Activated CD8-positive, alpha-beta memory T cell treated with anti-CD3 and anti-CD28 coated beads for 1 hour (primary cell): ENCODE results near the gene AIFM3.

Source experiments
- DNase-seq, 2 donors: peaks; one replicate each; pipeline ENCODE4 v3.0.0-alpha.2; 2020; ENCODE audit warnings: low read depth in 1 of 2; ENCODE audit errors: extremely low read depth in 1 of 2

Gene AIFM3

GRCh38 chr22:20973634-20974286 lies 6.7 kb downstream of the AIFM3 start:
- no peak for DNase-seq

- DNase-seq = no peak
These were observed 7.4 kb downstream of the AIFM3 start for GRCh38 chr22:20974336-20974955.

- DNase-seq = no peak
These were observed 8.7 kb downstream of the AIFM3 start for GRCh38 chr22:20975541-20976290.

- no peak for DNase-seq
These were observed 9.3 kb downstream of the AIFM3 start for GRCh38 chr22:20976291-20976877.

GRCh38 chr22:20977019-20977418 lies 10.0 kb downstream of the AIFM3 start:
- no peak for DNase-seq

- no peak for DNase-seq
These were observed 10.6 kb downstream of the AIFM3 start for GRCh38 chr22:20977516-20978170.

GRCh38 chr22:20978419-20978818 lies 11.4 kb downstream of the AIFM3 start:
- no peak for DNase-seq

- DNase-seq = peak; percentile 20 to 29
These were observed 12.3 kb downstream of the AIFM3 start for GRCh38 chr22:20979243-20979809.

- DNase-seq = no peak
These were observed 12.9 kb downstream of the AIFM3 start for GRCh38 chr22:20979940-20980453.

GRCh38 chr22:20980523-20980922 lies 13.5 kb downstream of the AIFM3 start:
- no peak for DNase-seq

- DNase-seq = no peak
These were observed 14.1 kb downstream of the AIFM3 start for GRCh38 chr22:20980938-20981722.

- peak; percentile 31 to 48 for DNase-seq
These were observed 14.9 kb downstream of the AIFM3 start, which contains the start of gene LZTR1 for GRCh38 chr22:20981787-20982562. Gene LZTR1, plus strand, starts transcription at chr22:20982297. Its CDS starts 75 bp downstream, at chr22:20982372.

- no peak for DNase-seq
These were observed 15.5 kb downstream of the AIFM3 start for GRCh38 chr22:20982563-20982882.

- no peak for DNase-seq
These were observed 16.2 kb downstream of the AIFM3 start for GRCh38 chr22:20983081-20983771.

- DNase-seq = no peak
These were observed 18.7 kb downstream of the AIFM3 start for GRCh38 chr22:20985720-20986119.

GRCh38 chr22:20986365-20986764 lies 19.3 kb downstream of the AIFM3 start:
- no peak for DNase-seq

GRCh38 chr22:20987375-20987774 lies 20.3 kb downstream of the AIFM3 start:
- DNase-seq = no peak

- DNase-seq = no peak
These were observed 21.7 kb downstream of the AIFM3 start for GRCh38 chr22:20988573-20989322.
